DMS 273 treated with DMSO at 0.1 percent for 48 hours (cell line): ENCODE results near the gene TIMM8B.
"Not testable (repeated sequence)": the region's sequence is repeated elsewhere in the genome, so short reads cannot be mapped to it uniquely, and the experiment has no call there.

Experiments used
- DNase-seq: peaks from one replicate; lab custom pipeline; 2025; lab: John Stamatoyannopoulos, UW

TIMM8B gene

GRCh38 chr11:112073941-112074811 is 12.4 kb downstream of the TIMM8B start, which contains the start of the genes NKAPD1 and PIH1D2:
Gene NKAPD1, plus strand, starts transcription at chr11:112074299. Its CDS starts 1,276 bp downstream, at chr11:112075575.
Gene PIH1D2, minus strand, starts transcription at chr11:112074017. Its CDS starts 843 bp downstream, at chr11:112073174.
- DNase-seq, result peak; percentile 51

- DNase-seq, result no peak
These were observed 23.6 kb downstream of the TIMM8B start for GRCh38 chr11:112062923-112063322.

- DNase-seq, result no peak
These were observed 28.5 kb downstream of the TIMM8B start for GRCh38 chr11:112058103-112058502.

- DNase-seq, result no peak
These were observed 29.4 kb downstream of the TIMM8B start for GRCh38 chr11:112057170-112057569.

GRCh38 chr11:112051768-112052167 is 34.8 kb downstream of the TIMM8B start:
- no peak for DNase-seq

- no peak for DNase-seq
These were observed 35.8 kb downstream of the TIMM8B start for GRCh38 chr11:112050721-112051120.

GRCh38 chr11:112049777-112050176 is 36.8 kb downstream of the TIMM8B start:
- DNase-seq, result no peak

- not testable (repeated sequence) for DNase-seq
These were observed 38.3 kb downstream of the TIMM8B start for GRCh38 chr11:112048256-112048655.

- not testable (repeated sequence) for DNase-seq
These were observed 39.9 kb downstream of the TIMM8B start for GRCh38 chr11:112046647-112047046.

- DNase-seq, result no peak
These were observed 41.6 kb downstream of the TIMM8B start for GRCh38 chr11:112044961-112045360.

GRCh38 chr11:112042961-112043304 is 43.6 kb downstream of the TIMM8B start:
- no peak for DNase-seq

- DNase-seq, result no peak
These were observed 44.2 kb downstream of the TIMM8B start for GRCh38 chr11:112042161-112042960.

GRCh38 chr11:112037527-112037926 is 49.0 kb downstream of the TIMM8B start:
- DNase-seq, result no peak
